ENCODE results near the gene BORCS5.

The BORCS5 gene

GRCh38 chr12:12486661-12487240 is 129.9 kb downstream of the BORCS5 start:
- Histone ChIP-seq H3K9ac (no peak overlapping the region), H3K36me3 (peaks cover 0 to 56% (median 7%) of the 10 kb centered on the region in 11 experiments; a peak in 10 of 22 replicates), H3K4me1 (peaks cover 0 to 19% (median 10%) of the 10 kb centered on the region in 10 experiments; a peak in 10 of 20 replicates), H4K20me1 (no peaks in the 10 kb centered on the region), H3K27me3 (no peaks in the 10 kb centered on the region), H3K4me2 (no peak overlapping the region), H3K9me3 (replicated peaks in 1 of 11) (no peaks in the 10 kb centered on the region), H3K27ac (no peak overlapping the region), H3K4me3 (no peak overlapping the region)
- TF ChIP-seq Cebpa-rat (IDR thresholded peaks at IDR 0.05): no peak

GRCh38 chr12:12487490-12487889 is 130.6 kb downstream of the BORCS5 start:
- H3K4me2 ChIP-seq: no peak overlapping the region
- no peak for TF ChIP-seq Cebpa-rat (IDR thresholded peaks at IDR 0.05)
- peaks cover 0 to 49% (median 7%) of the 10 kb centered on the region in 11 experiments; a peak in 10 of 22 replicates for H3K36me3 ChIP-seq
- H3K9me3 ChIP-seq (replicated peaks in 1 of 11): no peaks in the 10 kb centered on the region
- no peak overlapping the region for H3K4me3 ChIP-seq
- no peak overlapping the region for H3K27ac ChIP-seq
- no peaks in the 10 kb centered on the region for H3K27me3 ChIP-seq
- H3K4me1 ChIP-seq: peaks cover 0 to 12% (median 4%) of the 10 kb centered on the region in 10 experiments; a peak in 9 of 20 replicates
- no peak overlapping the region for H3K9ac ChIP-seq
- H4K20me1 ChIP-seq: no peaks in the 10 kb centered on the region

GRCh38 chr12:12488296-12488695 is 131.4 kb downstream of the BORCS5 start:
- TF ChIP-seq Cebpa-rat (IDR thresholded peaks at IDR 0.05): no peak
- Histone ChIP-seq H3K9ac (no peak overlapping the region), H3K4me1 (peaks cover 0 to 4% (median 0%) of the 10 kb centered on the region in 10 experiments; a peak in 4 of 20 replicates), H3K9me3 (replicated peaks in 1 of 11) (no peaks in the 10 kb centered on the region), H3K27ac (no peak overlapping the region), H3K36me3 (peaks cover 0 to 44% (median 7%) of the 10 kb centered on the region in 11 experiments; a peak in 10 of 22 replicates), H3K4me3 (no peak overlapping the region), H3K4me2 (no peak overlapping the region), H3K27me3 (no peaks in the 10 kb centered on the region), H4K20me1 (no peaks in the 10 kb centered on the region)

GRCh38 chr12:12488823-12489550 is 132.1 kb downstream of the BORCS5 start:
- Histone ChIP-seq H3K9me3 (replicated peaks in 1 of 11) (no peaks in the 10 kb centered on the region), H4K20me1 (no peaks in the 10 kb centered on the region), H3K4me2 (no peak overlapping the region), H3K4me3 (no peak overlapping the region), H3K36me3 (peaks cover 0 to 44% (median 7%) of the 10 kb centered on the region in 11 experiments; a peak in 10 of 22 replicates), H3K27ac (no peak overlapping the region), H3K9ac (no peak overlapping the region), H3K27me3 (no peaks in the 10 kb centered on the region), H3K4me1 (no peaks in the 10 kb centered on the region)
- TF ChIP-seq Cebpa-rat (IDR thresholded peaks at IDR 0.05): no peak

- Histone ChIP-seq H3K27ac (no peak overlapping the region), H3K36me3 (peaks cover 0 to 32% (median 2%) of the 10 kb centered on the region in 11 experiments; a peak in 6 of 22 replicates), H4K20me1 (no peaks in the 10 kb centered on the region), H3K4me2 (no peak overlapping the region), H3K4me3 (no peak overlapping the region), H3K4me1 (no peaks in the 10 kb centered on the region), H3K9ac (no peak overlapping the region), H3K9me3 (replicated peaks in 1 of 11) (no peaks in the 10 kb centered on the region), H3K27me3 (no peaks in the 10 kb centered on the region)
- TF ChIP-seq Cebpa-rat (IDR thresholded peaks at IDR 0.05): no peak
Measured at GRCh38 chr12:12491606-12492005, 134.7 kb downstream of the BORCS5 start.

- Histone ChIP-seq H3K9me3 (replicated peaks in 1 of 11) (no peaks in the 10 kb centered on the region), H3K4me1 (no peaks in the 10 kb centered on the region), H3K4me3 (no peak overlapping the region), H3K4me2 (no peak overlapping the region), H4K20me1 (no peaks in the 10 kb centered on the region), H3K27me3 (no peaks in the 10 kb centered on the region), H3K27ac (no peak overlapping the region), H3K36me3 (peaks cover 0 to 32% (median 0%) of the 10 kb centered on the region in 11 experiments; a peak in 4 of 22 replicates), H3K9ac (no peak overlapping the region)
- no peak for TF ChIP-seq Cebpa-rat (IDR thresholded peaks at IDR 0.05)
Measured at GRCh38 chr12:12492547-12492946, 135.7 kb downstream of the BORCS5 start.

- Histone ChIP-seq H3K27me3 (no peaks in the 10 kb centered on the region), H3K36me3 (peaks cover 0 to 31% (median 0%) of the 10 kb centered on the region in 11 experiments; a peak in 3 of 22 replicates), H3K4me3 (no peak overlapping the region), H4K20me1 (no peaks in the 10 kb centered on the region), H3K4me1 (no peaks in the 10 kb centered on the region), H3K9ac (no peak overlapping the region), H3K9me3 (replicated peaks in 1 of 11) (no peaks in the 10 kb centered on the region), H3K4me2 (no peak overlapping the region), H3K27ac (no peak overlapping the region)
- TF ChIP-seq Cebpa-rat (IDR thresholded peaks at IDR 0.05): no peak
Measured at GRCh38 chr12:12495536-12495935, 138.7 kb downstream of the BORCS5 start.

GRCh38 chr12:12498210-12498609 is 141.3 kb downstream of the BORCS5 start:
- Histone ChIP-seq H3K9me3 (replicated peaks in 1 of 11) (no peaks in the 10 kb centered on the region), H3K9ac (no peak overlapping the region)

GRCh38 chr12:12499909-12500604 is 143.2 kb downstream of the BORCS5 start:
- Histone ChIP-seq H3K4me2 (no peak overlapping the region), H4K20me1 (no peaks in the 10 kb centered on the region; a peak in 2 of 22 replicates), H3K27ac (no peak overlapping the region), H3K9me3 (replicated peaks in 1 of 11) (no peaks in the 10 kb centered on the region), H3K36me3 (peaks cover 0 to 15% (median 0%) of the 10 kb centered on the region in 11 experiments; a peak in 3 of 22 replicates), H3K4me3 (no peak overlapping the region), H3K9ac (no peak overlapping the region), H3K4me1 (peaks cover 0 to 1% (median under 1%) of the 10 kb centered on the region in 10 experiments; a peak in 7 of 20 replicates), H3K27me3 (no peaks in the 10 kb centered on the region)
- TF ChIP-seq Cebpa-rat (IDR thresholded peaks at IDR 0.05): peak in 1 of 11 experiments; percentile 26; a peak in 1 of 22 replicates

More at GRCh38 chr12:12498210-12498609, 141.3 kb downstream of the BORCS5 start:
- H3K4me3 ChIP-seq: no peak overlapping the region
- H3K4me1 ChIP-seq: no peaks in the 10 kb centered on the region
- no peak overlapping the region for H3K27ac ChIP-seq
- no peak overlapping the region for H3K4me2 ChIP-seq
- no peaks in the 10 kb centered on the region; a peak in 1 of 22 replicates for H4K20me1 ChIP-seq
- peaks cover 0 to 25% (median 0%) of the 10 kb centered on the region in 11 experiments; a peak in 3 of 22 replicates for H3K36me3 ChIP-seq
- no peaks in the 10 kb centered on the region for H3K27me3 ChIP-seq
- no peak for TF ChIP-seq Cebpa-rat (IDR thresholded peaks at IDR 0.05)
